Smooth muscle cell (in vitro differentiated cells): ENCODE results near the gene MAST1. TPM values are rescaled to one million over a fixed set of nuclear protein-coding genes. Genes with fewer than 3 reads are reported as not detected.

ENCODE experiments used
- DNase-seq: peaks from one replicate; lab custom pipeline; 2025; ENCODE audit not compliant: unreplicated experiment; lab: John Stamatoyannopoulos, UW
- H2AFZ ChIP-seq: fragments of 200-600 bp; sonication (generic); 2 replicates; pipeline ENCODE4 v1.6.0; 2016; ENCODE audit warnings: antibody characterized with exemption, low read depth, mild to moderate bottlenecking
- H3F3A ChIP-seq: fragments of 200-600 bp; sonication (generic); 2 replicates; pipeline ENCODE4 v1.6.0; 2017; ENCODE audit warnings: antibody characterized with exemption, low read depth
- H3K27ac ChIP-seq: fragments of 200-600 bp; sonication (generic); 2 replicates; pipeline ENCODE4 v1.5.1; 2016; ENCODE audit warnings: low read depth, mild to moderate bottlenecking
- H3K27me3 ChIP-seq: fragments of 200-600 bp; sonication (generic); 2 replicates; pipeline ENCODE4 v1.6.1; 2016; ENCODE audit warnings: low read depth, mild to moderate bottlenecking
- H3K36me3 ChIP-seq: fragments of 200-600 bp; sonication (generic); 2 replicates; pipeline ENCODE4 v1.5.1; 2016; ENCODE audit warnings: low read depth
- H3K4me1 ChIP-seq: fragments of 200-600 bp; sonication (generic); 2 replicates; pipeline ENCODE4 v1.5.1; 2016; ENCODE audit warnings: low read depth
- H3K4me2 ChIP-seq: fragments of 200-600 bp; sonication (generic); 2 replicates; pipeline ENCODE4 v1.6.0; 2016; ENCODE audit warnings: mild to moderate bottlenecking
- H3K4me3 ChIP-seq: fragments of 200-600 bp; sonication (generic); 2 replicates; pipeline ENCODE4 v1.5.1; 2016; ENCODE audit warnings: mild to moderate bottlenecking
- H3K79me2 ChIP-seq: fragments of 200-600 bp; sonication (generic); 2 replicates; pipeline ENCODE4 v1.6.0; 2016; ENCODE audit warnings: low read depth, mild to moderate bottlenecking
- H3K9ac ChIP-seq: fragments of 200-600 bp; sonication (generic); 2 replicates; pipeline ENCODE4 v1.6.0; 2016; ENCODE audit warnings: low read depth
- H3K9me3 ChIP-seq: fragments of 200-600 bp; sonication (generic); replicated peaks from 2 replicates; pipeline ENCODE4 v1.5.1; 2016; ENCODE audit warnings: low read depth
- H4K20me1 ChIP-seq: fragments of 200-600 bp; sonication (generic); 2 replicates; pipeline ENCODE4 v1.6.0; 2016; ENCODE audit warnings: low read depth
- WGBS: methylation state at CpG from one replicate; pipeline ENCODE4 v1.1.7; 2016; ENCODE audit warnings: low lambda C conversion rate; 5-methylcytosine and 5-hydroxymethylcytosine counted together
- polyA plus RNA-seq: library from polyadenylated mRNA; unstranded; fragments of >200 nt; fragmentation: Nextera tagmentation; extraction: Ambion mirVana; gene quantifications from 2 replicates; pipeline ENCODE4 v1.2.1, GENCODE V29; 2016
- total RNA-seq: library from RNA; depleted of rRNA; stranded (reverse); fragments of >200 nt; gene quantifications from 2 replicates; pipeline ENCODE4 v1.2.3, GENCODE V29; 2014
- TF ChIP-seq, protein P1 (sequence below): fragments of 200-600 bp; sonication (generic); IDR thresholded peaks from 2 replicates; pipeline ENCODE4 v1.5.1; 2017; ENCODE audit warnings: borderline replicate concordance, mild to moderate bottlenecking, antibody characterized with exemption; ENCODE audit not compliant: insufficient read depth, poor library complexity, severe bottlenecking

The MAST1 gene
- total and polyA plus RNA-seq, 2 experiments from 2014 or later: 2.7 to 3.2 TPM

DNA sequence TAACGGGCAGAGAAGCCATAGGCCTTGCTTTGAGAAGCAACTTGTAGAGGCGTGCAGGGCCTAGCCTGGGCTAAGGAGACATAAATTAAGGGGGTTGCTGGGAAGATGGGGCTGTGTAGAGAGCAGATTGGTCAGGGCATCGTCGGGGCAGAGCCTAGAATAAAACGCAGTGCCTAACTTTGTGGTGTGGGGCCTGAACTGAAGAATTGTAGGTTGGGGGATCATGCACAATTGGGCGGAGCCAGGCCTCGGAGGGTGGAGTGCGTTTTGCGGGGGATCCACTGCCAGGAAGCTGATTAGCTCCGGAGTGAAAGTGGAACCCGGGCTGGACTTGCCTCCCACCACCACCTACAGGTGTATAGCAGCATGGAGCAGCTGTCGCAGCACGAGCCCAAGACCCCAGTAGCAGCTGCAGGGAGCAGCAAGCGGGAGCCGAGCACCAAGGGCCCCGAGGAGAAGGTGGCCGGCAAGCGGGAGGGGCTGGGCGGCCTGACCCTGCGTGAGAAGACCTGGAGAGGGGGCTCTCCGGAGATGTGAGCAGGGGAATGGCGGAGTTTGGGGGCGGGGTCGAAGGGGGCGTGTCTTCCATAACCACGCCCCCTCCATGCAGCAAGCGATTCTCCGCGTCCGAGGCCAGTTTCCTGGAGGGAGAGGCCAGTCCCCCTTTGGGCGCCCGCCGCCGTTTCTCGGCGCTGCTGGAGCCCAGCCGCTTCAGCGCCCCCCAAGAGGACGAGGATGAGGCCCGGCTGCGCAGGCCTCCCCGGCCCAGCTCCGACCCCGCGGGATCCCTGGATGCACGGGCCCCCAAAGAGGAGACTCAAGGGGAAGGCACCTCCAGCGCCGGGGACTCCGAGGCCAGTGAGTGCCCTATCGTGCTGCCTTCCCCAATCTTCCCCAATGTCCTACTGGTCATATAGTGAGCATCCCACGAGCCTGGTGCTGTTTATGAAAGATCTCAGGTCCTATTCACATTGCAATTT lies 29.1 kb downstream of the MAST1 start:
- Histone ChIP-seq H3F3A (no peaks in the 10 kb centered on the region), H3K9me3 (no peaks in the 10 kb centered on the region), H4K20me1 (no peaks in the 10 kb centered on the region), H3K27ac (no peak overlapping the region), H3K79me2 (no peaks in the 10 kb centered on the region), H3K4me3 (peak overlapping the region; percentile 55), H3K4me2 (peak overlapping the region; percentile 91), H3K4me1 (peaks cover 4% of the 10 kb centered on the region), H3K27me3 (no peaks in the 10 kb centered on the region), H3K9ac (no peak overlapping the region), H3K36me3 (no peaks in the 10 kb centered on the region), H2AFZ (peak overlapping the region; percentile 96)
- DNase-seq: peak; percentile 36
- TF ChIP-seq, protein P1, sequence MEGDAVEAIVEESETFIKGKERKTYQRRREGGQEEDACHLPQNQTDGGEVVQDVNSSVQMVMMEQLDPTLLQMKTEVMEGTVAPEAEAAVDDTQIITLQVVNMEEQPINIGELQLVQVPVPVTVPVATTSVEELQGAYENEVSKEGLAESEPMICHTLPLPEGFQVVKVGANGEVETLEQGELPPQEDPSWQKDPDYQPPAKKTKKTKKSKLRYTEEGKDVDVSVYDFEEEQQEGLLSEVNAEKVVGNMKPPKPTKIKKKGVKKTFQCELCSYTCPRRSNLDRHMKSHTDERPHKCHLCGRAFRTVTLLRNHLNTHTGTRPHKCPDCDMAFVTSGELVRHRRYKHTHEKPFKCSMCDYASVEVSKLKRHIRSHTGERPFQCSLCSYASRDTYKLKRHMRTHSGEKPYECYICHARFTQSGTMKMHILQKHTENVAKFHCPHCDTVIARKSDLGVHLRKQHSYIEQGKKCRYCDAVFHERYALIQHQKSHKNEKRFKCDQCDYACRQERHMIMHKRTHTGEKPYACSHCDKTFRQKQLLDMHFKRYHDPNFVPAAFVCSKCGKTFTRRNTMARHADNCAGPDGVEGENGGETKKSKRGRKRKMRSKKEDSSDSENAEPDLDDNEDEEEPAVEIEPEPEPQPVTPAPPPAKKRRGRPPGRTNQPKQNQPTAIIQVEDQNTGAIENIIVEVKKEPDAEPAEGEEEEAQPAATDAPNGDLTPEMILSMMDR: no peak
- 15% methylated on average over 48 of the region's 51 CpGs for WGBS

DNA sequence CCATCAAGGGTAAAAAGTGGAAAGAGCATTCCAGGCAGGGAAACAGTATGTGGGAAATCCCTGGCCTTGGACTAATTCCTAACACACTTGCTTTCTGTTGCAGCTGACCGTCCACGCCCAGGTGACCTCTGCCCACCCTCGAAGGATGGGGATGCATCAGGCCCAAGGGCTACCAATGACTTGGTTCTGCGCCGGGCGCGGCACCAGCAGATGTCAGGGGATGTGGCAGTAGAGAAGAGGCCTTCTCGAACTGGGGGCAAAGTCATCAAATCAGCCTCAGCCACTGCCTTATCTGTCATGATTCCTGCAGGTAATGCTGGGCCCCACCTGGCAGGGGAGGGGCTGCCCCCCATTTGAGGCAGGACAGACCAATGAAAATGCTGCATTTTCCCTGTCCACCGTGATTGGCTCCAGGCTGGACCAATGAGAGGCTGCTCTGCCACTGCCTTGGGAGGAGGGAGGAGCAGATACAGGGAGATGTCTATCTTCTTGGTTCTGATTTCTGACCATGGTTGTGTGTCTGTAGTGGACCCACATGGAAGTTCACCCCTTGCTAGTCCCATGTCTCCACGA lies 30.3 kb downstream of the MAST1 start:
- no peaks in the 10 kb centered on the region for H4K20me1 ChIP-seq
- WGBS: 94% methylated on average over 10 of the region's 10 CpGs
- no peak overlapping the region for H3K4me3 ChIP-seq
- TF ChIP-seq, protein P1: no peak
- H3K9ac ChIP-seq: no peak overlapping the region
- H3K36me3 ChIP-seq: no peaks in the 10 kb centered on the region
- no peak overlapping the region for H3K27ac ChIP-seq
- H3K79me2 ChIP-seq: no peaks in the 10 kb centered on the region
- no peak overlapping the region for H3K4me2 ChIP-seq
- no peaks in the 10 kb centered on the region for H3F3A ChIP-seq
- no peaks in the 10 kb centered on the region for H3K27me3 ChIP-seq
- no peak for DNase-seq
- no peak overlapping the region for H2AFZ ChIP-seq
- peaks cover 4% of the 10 kb centered on the region for H3K4me1 ChIP-seq
- H3K9me3 ChIP-seq: no peaks in the 10 kb centered on the region

DNA sequence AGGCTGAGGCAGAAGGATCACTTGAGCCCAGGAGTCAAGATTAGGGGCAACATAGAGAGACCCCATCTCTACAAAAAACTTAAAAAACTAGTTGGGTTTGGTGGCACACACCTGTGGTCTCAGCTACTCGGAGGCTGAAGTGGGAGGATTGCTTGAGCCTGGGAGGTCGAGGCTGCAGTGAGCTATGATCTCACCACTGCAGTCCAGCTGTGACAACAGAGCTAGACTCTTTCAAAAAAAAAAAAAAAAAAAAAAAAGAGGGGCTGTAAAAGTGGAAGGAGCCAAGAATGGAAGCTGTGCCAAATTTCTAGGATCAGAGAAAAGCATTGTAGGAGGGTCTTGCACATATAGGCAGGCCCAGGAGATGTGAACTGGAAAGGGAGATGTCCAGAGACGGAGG lies 33.4 kb downstream of the MAST1 start:
- Histone ChIP-seq H4K20me1 (no peaks in the 10 kb centered on the region), H3K4me3 (no peak overlapping the region), H3K27ac (no peak overlapping the region), H3K9me3 (no peaks in the 10 kb centered on the region), H3K9ac (no peak overlapping the region), H2AFZ (no peak overlapping the region), H3K4me2 (no peak overlapping the region), H3K36me3 (no peaks in the 10 kb centered on the region), H3K27me3 (no peaks in the 10 kb centered on the region), H3K79me2 (no peaks in the 10 kb centered on the region), H3F3A (no peaks in the 10 kb centered on the region), H3K4me1 (peaks cover 4% of the 10 kb centered on the region)
- 94% methylated on average over 3 of the region's 3 CpGs for WGBS
- TF ChIP-seq, protein P1: no peak
- no peak for DNase-seq
